ENCODE data around the gene S1PR5. TPM values are rescaled to one million over a fixed set of nuclear protein-coding genes. Genes with fewer than 3 reads are reported as not detected.
"Not testable (repeated sequence)": the region's sequence is repeated elsewhere in the genome, so short reads cannot be mapped to it uniquely, and the experiment has no call there.

The S1PR5 gene
- total RNA-seq, 3 donors from 2014 or later, result 0.16 to 1.2 (median 0.66) TPM

DNA sequence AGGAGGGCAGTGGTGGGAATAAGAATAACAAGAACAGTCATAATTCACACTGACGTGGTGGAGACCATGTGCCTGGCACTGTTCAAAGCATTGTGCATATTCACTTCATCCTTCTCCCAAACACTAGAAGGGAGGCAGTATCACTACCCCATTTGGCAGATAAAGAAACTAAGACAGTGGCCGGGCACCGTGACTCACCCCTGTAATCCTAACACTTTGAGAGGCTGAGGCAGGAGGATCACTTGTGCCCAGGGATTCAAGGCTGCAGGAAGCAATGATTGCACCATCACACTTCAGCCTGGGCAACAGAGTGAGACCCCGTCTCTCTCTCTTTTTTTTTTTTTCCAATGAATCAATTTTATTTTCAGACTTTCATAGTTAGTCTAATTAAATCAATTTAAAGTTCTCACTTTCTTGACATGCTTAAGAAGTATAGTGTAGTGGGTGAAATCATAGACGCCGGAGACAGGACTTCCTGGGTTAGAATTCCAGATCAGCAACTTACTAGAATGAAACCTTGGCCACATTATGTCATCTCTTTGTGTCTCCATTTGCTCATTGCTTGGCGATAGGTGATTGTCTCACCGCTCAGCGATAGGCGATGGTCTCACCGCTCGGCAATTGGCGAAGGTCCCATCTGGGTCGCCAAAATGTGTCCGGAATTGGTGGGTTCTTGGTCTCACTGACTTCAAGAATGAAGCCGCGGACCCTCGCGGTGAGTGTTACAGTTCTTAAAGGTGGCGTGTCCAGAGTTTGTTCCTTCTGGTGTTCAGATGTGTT lies 21.1 kb upstream of the S1PR5 start:
- Histone ChIP-seq H3K4me1 (peaks cover 0 to 4% of the 10 kb centered on the region in 2 donors), H3K36me3 (no peaks in the 10 kb centered on the region), H3K27ac (no peak overlapping the region), H3K9me3 (no peaks in the 10 kb centered on the region), H3K4me3 (no peak overlapping the region), H3K27me3 (no peaks in the 10 kb centered on the region)
- intact Hi-C loops (cut with DNase I; ENCODE audit: low total_unique reads), result no loop called here
- no peak for DNase-seq (ENCODE audit: low spot score in 2 of 2)
- TF ChIP-seq, protein P1, sequence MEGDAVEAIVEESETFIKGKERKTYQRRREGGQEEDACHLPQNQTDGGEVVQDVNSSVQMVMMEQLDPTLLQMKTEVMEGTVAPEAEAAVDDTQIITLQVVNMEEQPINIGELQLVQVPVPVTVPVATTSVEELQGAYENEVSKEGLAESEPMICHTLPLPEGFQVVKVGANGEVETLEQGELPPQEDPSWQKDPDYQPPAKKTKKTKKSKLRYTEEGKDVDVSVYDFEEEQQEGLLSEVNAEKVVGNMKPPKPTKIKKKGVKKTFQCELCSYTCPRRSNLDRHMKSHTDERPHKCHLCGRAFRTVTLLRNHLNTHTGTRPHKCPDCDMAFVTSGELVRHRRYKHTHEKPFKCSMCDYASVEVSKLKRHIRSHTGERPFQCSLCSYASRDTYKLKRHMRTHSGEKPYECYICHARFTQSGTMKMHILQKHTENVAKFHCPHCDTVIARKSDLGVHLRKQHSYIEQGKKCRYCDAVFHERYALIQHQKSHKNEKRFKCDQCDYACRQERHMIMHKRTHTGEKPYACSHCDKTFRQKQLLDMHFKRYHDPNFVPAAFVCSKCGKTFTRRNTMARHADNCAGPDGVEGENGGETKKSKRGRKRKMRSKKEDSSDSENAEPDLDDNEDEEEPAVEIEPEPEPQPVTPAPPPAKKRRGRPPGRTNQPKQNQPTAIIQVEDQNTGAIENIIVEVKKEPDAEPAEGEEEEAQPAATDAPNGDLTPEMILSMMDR (IDR thresholded peaks at IDR 0.05), result no peak
- TF ChIP-seq POLR2A (IDR thresholded peaks at IDR 0.05), result no peak
- TF ChIP-seq POLR2AphosphoS5 (IDR thresholded peaks at IDR 0.05), result no peak

DNA sequence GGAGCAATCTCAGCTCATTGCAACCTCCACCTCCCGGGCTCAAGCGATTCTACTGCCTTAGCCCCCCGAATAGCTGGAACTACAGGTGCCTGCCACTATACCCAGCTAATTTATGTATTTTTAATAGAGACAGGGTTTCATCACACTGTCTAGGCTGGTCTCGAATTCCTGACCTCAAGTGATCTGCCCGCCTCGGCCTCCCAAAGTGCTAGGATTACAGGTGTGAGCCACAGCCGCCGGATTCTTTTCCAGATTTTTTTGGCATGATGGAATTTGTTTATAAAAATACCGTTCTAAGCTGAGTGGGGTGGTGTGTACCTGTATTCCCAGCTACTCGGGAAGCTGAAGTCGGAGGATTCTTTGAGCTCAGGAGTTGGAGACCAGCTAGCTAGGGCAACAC lies 20.4 kb upstream of the S1PR5 start:
- Histone ChIP-seq H3K4me3 (no peak overlapping the region), H3K9me3 (no peaks in the 10 kb centered on the region), H3K27ac (no peak overlapping the region), H3K27me3 (no peaks in the 10 kb centered on the region), H3K4me1 (no peaks in the 10 kb centered on the region), H3K36me3 (no peaks in the 10 kb centered on the region)
- DNase-seq (ENCODE audit: low spot score in 2 of 2), result no peak
- intact Hi-C loops (cut with DNase I; ENCODE audit: low total_unique reads), result no loop called here
- TF ChIP-seq POLR2AphosphoS5 (IDR thresholded peaks at IDR 0.05), result no peak
- TF ChIP-seq, protein P1 (IDR thresholded peaks at IDR 0.05), result no peak
- no peak for TF ChIP-seq POLR2A (IDR thresholded peaks at IDR 0.05)

DNA sequence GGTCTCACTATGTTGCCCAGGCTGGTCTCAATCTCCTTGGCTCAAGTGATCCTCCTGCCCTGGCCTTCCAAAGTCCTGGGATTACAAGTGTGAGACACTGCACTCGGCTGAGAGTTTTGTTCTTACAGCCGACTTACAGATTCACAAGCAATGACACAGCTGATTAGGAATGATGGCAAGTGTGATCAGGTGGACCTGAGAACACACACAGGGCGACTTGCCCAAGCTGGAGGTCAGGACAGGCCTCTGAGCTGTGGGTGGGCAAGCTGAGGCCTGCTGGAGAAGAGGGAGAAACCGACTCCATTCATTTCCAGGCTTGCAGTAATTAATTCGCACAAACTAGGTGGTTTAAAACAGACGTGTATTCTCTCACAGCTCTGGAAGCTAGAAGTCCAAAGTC lies 18.4 kb upstream of the S1PR5 start:
- TF ChIP-seq POLR2AphosphoS5 (IDR thresholded peaks at IDR 0.05) (no peak), POLR2A (IDR thresholded peaks at IDR 0.05) (no peak)
- TF ChIP-seq, protein P1 (IDR thresholded peaks at IDR 0.05), result no peak
- Histone ChIP-seq H3K4me1 (no peaks in the 10 kb centered on the region), H3K9me3 (no peaks in the 10 kb centered on the region), H3K27ac (no peak overlapping the region), H3K27me3 (no peaks in the 10 kb centered on the region), H3K36me3 (no peaks in the 10 kb centered on the region), H3K4me3 (no peak overlapping the region)
- peak in 1 of 2 donors; percentile 65 for DNase-seq (ENCODE audit: low spot score in 2 of 2)
- intact Hi-C loops (cut with DNase I; ENCODE audit: low total_unique reads), result loop anchor here (1.0 kb wide), 1 partner anchor 31 kb away; the partner anchor contains the start of gene KRI1

DNA sequence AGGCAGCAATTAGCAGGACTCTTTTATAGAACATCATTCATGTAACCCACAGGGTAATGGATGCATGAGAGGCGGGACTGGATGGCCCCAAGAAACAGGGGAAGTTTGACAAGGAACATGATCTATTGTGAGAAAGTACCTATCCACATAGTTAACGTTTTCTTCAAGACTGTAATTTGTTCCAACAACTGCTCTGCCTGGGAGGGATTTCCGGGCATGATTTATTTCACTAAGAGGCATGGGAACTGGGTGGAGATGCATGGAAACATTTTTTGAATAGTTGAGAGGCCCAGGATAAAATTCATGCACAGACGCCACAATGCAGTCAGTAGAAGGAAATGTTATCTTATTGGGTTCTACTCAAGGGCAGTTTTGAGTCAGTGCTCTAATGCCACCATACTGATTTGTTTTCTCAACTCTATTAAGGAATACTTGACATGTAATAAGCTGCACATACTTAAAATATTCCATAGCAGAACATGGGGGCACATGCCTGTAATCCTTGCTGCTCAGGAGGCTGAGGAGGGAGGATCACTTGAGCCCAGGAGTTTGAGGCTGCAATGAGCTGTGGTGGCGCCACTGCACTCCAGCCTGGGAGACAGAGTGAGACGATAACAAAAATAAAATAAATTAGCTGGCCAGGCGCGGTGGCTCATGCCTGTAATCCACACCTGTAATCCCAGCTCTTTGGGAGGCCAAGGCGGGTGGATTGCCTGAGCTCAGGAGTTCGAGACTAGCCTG lies 16.6 kb upstream of the S1PR5 start:
- TF ChIP-seq POLR2AphosphoS5 (IDR thresholded peaks at IDR 0.05), result no peak
- no peak overlapping the region for H3K27ac ChIP-seq
- intact Hi-C loops (cut with DNase I; ENCODE audit: low total_unique reads), result no loop called here

DNA sequence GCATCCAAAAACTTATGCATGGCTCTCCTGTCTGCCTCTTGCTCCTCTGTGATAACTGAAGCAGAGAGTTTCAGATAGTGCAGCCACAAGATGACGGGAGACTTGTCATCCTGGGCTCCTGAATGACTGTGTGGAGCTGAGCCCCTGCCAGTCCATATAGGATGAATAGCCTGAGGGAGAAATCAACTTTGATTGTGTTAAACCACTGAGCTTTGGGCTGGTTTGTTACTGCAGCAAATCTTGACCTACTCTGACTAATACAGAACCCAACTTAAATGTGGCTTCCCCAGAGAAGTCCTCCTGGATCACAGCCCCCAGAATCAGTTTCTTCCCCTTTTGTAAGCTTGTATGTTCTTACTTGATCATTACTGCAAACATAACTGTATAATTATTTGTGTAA lies 15.2 kb upstream of the S1PR5 start:
- intact Hi-C loops (cut with DNase I; ENCODE audit: low total_unique reads), result no loop called here
- Histone ChIP-seq H3K36me3 (no peaks in the 10 kb centered on the region), H3K27ac (no peak overlapping the region), H3K27me3 (no peaks in the 10 kb centered on the region), H3K9me3 (no peaks in the 10 kb centered on the region), H3K4me3 (no peak overlapping the region), H3K4me1 (no peaks in the 10 kb centered on the region)
- TF ChIP-seq, protein P1 (IDR thresholded peaks at IDR 0.05), result no peak
- no peak for TF ChIP-seq POLR2AphosphoS5 (IDR thresholded peaks at IDR 0.05)
- no peak for DNase-seq (ENCODE audit: low spot score in 2 of 2)

More for the DNA sequence above, 16.6 kb upstream of the S1PR5 start:
- Histone ChIP-seq H3K9me3 (no peaks in the 10 kb centered on the region), H3K4me3 (no peak overlapping the region), H3K36me3 (no peaks in the 10 kb centered on the region), H3K4me1 (no peaks in the 10 kb centered on the region), H3K27me3 (no peaks in the 10 kb centered on the region)
- DNase-seq (ENCODE audit: low spot score in 2 of 2), result no peak

DNA sequence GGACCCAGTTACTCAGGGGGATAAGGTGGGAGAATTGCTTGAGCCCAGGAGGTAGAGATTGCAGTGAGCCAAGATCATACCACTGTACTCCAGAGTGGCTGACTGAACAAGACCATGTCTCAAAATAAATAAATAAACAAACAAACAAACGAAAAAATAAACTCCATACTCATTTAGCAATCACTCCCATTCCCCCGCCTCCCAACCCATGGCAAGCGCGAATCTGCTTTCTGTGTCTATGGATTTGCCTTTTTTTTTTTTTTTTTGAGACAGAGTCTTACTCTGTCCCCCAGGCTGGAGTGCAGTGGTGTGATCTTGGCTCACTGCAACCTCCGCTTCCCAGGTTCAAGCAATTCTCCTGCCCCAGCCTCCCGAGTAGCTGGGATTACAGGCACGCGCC lies 9.6 kb upstream of the S1PR5 start:
- not testable (repeated sequence) for H3K9me3 ChIP-seq; DNase-seq (ENCODE audit: low spot score in 2 of 2); H3K36me3 ChIP-seq; H3K4me3 ChIP-seq; H3K27ac ChIP-seq; H3K4me1 ChIP-seq; H3K27me3 ChIP-seq
- intact Hi-C loops (cut with DNase I; ENCODE audit: low total_unique reads), result loop anchor here (5.0 kb wide), 1 partner anchor 460 kb away; no protein-coding TSS in a partner anchor

Measured in breast epithelium (tissue), 4 donors.